Measurements from ENCODE around the gene CHCHD6. TPM values are rescaled to one million over a fixed set of nuclear protein-coding genes. Genes with fewer than 3 reads are reported as not detected.
"Not testable (repeated sequence)": the region's sequence is repeated elsewhere in the genome, so short reads cannot be mapped to it uniquely, and the experiment has no call there.

Gene CHCHD6
- total RNA-seq, 2 experiments from 2014 or later: 16.6 to 21.2 TPM

DNA sequence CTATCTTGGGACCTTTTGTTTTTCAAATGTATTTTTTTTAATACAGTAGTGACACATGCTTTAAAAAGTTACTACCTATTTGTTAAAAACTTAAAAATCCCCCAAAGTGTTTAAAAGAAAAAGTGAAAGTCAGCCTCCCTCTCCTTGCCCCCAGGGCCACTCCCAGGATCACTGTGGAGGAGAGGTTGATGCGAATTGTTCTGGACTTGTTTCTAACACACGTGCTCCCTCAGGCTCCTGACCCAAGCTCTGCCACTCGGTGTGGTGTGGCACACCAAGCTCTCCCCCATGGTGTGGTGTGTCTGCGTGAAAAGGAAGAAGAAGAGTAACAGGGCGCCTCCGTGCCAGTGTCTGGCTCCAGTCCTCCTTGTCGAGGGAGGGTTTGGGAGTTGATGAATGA, 93.5 kb downstream of the CHCHD6 start:
- no peaks in the 10 kb centered on the region for H3K27me3 Mint-ChIP-seq
- H3K4me3 Mint-ChIP-seq: no peak overlapping the region
- DNase-seq (no peak), ATAC-seq (no peak)
- TF ChIP-seq, protein P1, sequence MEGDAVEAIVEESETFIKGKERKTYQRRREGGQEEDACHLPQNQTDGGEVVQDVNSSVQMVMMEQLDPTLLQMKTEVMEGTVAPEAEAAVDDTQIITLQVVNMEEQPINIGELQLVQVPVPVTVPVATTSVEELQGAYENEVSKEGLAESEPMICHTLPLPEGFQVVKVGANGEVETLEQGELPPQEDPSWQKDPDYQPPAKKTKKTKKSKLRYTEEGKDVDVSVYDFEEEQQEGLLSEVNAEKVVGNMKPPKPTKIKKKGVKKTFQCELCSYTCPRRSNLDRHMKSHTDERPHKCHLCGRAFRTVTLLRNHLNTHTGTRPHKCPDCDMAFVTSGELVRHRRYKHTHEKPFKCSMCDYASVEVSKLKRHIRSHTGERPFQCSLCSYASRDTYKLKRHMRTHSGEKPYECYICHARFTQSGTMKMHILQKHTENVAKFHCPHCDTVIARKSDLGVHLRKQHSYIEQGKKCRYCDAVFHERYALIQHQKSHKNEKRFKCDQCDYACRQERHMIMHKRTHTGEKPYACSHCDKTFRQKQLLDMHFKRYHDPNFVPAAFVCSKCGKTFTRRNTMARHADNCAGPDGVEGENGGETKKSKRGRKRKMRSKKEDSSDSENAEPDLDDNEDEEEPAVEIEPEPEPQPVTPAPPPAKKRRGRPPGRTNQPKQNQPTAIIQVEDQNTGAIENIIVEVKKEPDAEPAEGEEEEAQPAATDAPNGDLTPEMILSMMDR (IDR thresholded peaks at IDR 0.05): no peak
- intact Hi-C loops (cut with micrococcal nuclease): no loop called here
- H3K9me3 Mint-ChIP-seq: peaks cover 21% of the 10 kb centered on the region
- H3K4me1 Mint-ChIP-seq (ENCODE audit: low read depth): no peaks in the 10 kb centered on the region
- ChIA-PET CTCF (no interaction called here), POLR2A (no interaction called here)
- H3K36me3 Mint-ChIP-seq (ENCODE audit: low read depth): peaks cover 30% of the 10 kb centered on the region
- H3K27ac Mint-ChIP-seq: no peak overlapping the region

DNA sequence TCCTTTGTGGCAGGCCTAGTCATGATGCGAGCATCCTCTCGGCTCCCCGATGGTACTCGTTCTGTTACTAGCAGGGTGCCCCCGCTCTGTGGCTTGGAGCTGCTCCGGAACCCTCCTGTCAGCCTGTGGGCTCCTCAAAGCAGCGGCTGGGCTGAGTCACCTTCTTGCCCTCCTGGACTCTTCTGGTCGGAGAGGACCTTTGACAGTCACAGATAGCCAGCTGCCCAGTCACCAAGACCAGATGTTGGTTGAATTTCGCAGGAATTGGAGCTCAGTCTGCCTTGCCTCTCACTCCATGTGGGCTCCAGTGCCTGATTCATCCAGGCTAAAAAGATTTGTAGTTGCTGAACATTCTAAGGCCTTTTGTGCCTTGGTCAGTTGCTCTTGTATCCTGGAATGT, 94.5 kb downstream of the CHCHD6 start:
- Mint-ChIP-seq H3K36me3 (ENCODE audit: low read depth) (peaks cover 25% of the 10 kb centered on the region), H3K27ac (no peak overlapping the region), H3K4me3 (no peak overlapping the region), H3K4me1 (ENCODE audit: low read depth) (no peaks in the 10 kb centered on the region), H3K27me3 (no peaks in the 10 kb centered on the region), H3K9me3 (peaks cover 14% of the 10 kb centered on the region)
- intact Hi-C loops (cut with micrococcal nuclease): no loop called here
- ChIA-PET CTCF (no interaction called here), POLR2A (no interaction called here)
- no peak for ATAC-seq
- TF ChIP-seq, protein P1 (IDR thresholded peaks at IDR 0.05): no peak
- no peak for DNase-seq

DNA sequence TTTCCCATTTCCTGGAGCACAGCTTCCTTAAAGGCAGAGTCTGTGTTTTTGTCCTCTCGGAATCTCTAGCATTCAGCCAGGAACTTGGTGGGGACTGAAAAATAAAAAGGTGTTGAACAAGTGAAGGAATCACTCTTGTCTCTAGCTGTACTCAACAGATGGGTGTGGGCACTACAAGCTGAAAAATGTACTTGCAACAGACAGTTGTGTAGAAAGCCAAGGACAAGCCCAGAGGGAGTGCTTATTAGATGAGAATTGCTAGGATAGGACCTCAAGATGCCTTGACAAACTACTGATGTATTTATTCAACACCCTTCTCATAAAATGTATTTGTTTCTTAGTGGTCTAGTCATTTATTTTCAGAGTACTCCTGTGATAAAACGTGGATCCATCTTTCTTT, 95.1 kb downstream of the CHCHD6 start:
- no peaks in the 10 kb centered on the region for H3K4me1 Mint-ChIP-seq (ENCODE audit: low read depth)
- DNase-seq (no peak), ATAC-seq (no peak)
- TF ChIP-seq, protein P1 (IDR thresholded peaks at IDR 0.05): no peak
- CTCF ChIA-PET: no interaction called here
- intact Hi-C loops (cut with micrococcal nuclease): no loop called here
- POLR2A ChIA-PET: no interaction called here
- H3K27ac Mint-ChIP-seq: no peak overlapping the region
- peaks cover 11% of the 10 kb centered on the region for H3K9me3 Mint-ChIP-seq
- H3K4me3 Mint-ChIP-seq: no peak overlapping the region
- peaks cover 21% of the 10 kb centered on the region for H3K36me3 Mint-ChIP-seq (ENCODE audit: low read depth)
- H3K27me3 Mint-ChIP-seq: no peaks in the 10 kb centered on the region

DNA sequence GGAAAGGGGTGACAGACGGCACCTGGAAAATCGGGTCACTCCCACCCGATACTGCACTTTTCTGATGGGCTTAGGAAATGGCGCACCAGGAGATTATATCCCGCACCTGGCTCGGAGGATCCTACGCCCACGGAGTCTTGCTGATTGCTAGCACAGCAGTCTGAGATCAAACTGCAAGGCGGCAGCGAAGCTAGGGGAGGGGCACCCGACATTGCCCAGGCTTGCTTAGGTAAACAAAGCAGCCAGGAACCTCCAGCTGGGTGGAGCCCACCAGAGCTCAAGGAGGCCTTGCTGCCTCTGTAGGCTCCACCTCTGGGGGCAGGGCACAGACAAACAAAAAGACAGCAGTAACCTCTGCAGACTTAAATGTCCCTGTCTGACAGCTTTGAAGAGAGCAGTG, 97.3 kb downstream of the CHCHD6 start:
- POLR2A ChIA-PET; H3K4me1 Mint-ChIP-seq (ENCODE audit: low read depth); CTCF ChIA-PET; DNase-seq; H3K27ac Mint-ChIP-seq; H3K4me3 Mint-ChIP-seq; ATAC-seq; H3K27me3 Mint-ChIP-seq; intact Hi-C loops (cut with micrococcal nuclease): not testable (repeated sequence)
- peaks cover 21% of the 10 kb centered on the region for H3K36me3 Mint-ChIP-seq (ENCODE audit: low read depth)
- peaks cover 11% of the 10 kb centered on the region for H3K9me3 Mint-ChIP-seq

DNA sequence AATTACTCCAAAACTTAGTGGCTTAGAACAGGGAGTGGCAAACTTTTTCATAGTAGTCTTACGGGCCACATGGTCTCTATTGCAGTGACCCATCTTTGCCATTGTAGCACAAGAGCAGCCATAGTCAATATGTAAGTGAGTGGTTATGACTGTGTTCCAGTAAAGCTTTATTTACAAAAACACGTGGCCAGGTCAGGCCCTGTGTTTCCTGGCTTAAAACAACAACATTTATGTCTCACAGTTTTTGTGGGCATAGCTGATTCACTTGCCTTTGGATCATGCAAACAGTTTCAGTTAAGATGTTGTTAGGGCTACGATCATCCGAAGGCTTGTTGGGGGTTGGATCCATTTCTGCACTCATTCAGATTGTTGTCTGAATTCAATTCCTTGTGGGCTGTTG, 103.8 kb downstream of the CHCHD6 start:
- Mint-ChIP-seq H3K9me3 (peaks cover 2% of the 10 kb centered on the region), H3K36me3 (ENCODE audit: low read depth) (no peaks in the 10 kb centered on the region), H3K27me3 (no peaks in the 10 kb centered on the region), H3K27ac (no peak overlapping the region), H3K4me1 (ENCODE audit: low read depth) (no peaks in the 10 kb centered on the region), H3K4me3 (no peak overlapping the region)
- POLR2A ChIA-PET: no interaction called here
- no peak for DNase-seq
- intact Hi-C loops (cut with micrococcal nuclease): no loop called here
- CTCF ChIA-PET: no interaction called here
- TF ChIP-seq, protein P1 (IDR thresholded peaks at IDR 0.05): no peak
- no peak for ATAC-seq

DNA sequence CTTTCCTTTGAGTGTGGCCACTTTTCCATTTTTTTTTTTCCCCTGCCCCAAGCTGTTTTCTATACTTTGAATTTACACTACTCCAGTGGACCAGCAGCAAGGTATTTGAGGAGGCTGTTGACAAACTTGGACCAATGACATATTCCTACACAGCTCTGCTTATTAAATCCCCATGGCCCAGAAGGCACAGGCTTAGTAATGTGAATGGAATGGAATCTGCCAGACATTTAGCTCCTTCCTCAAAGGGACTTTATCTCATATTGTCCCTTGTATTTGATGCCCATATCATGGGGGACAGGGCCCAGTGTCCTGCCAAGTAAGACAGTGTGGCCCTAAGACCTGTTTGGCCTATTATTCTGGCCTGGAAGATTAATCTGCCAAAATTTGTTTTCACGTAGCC, 107.5 kb downstream of the CHCHD6 start:
- CTCF ChIA-PET: no interaction called here

More for the DNA sequence above, 107.5 kb downstream of the CHCHD6 start:
- no peaks in the 10 kb centered on the region for H3K27me3 Mint-ChIP-seq
- H3K4me3 Mint-ChIP-seq: no peak overlapping the region
- TF ChIP-seq, protein P1 (IDR thresholded peaks at IDR 0.05): no peak
- H3K36me3 Mint-ChIP-seq (ENCODE audit: low read depth): no peaks in the 10 kb centered on the region
- no peaks in the 10 kb centered on the region for H3K9me3 Mint-ChIP-seq
- no peak overlapping the region for H3K27ac Mint-ChIP-seq
- intact Hi-C loops (cut with micrococcal nuclease): no loop called here
- ATAC-seq (no peak), DNase-seq (no peak)
- H3K4me1 Mint-ChIP-seq (ENCODE audit: low read depth): no peaks in the 10 kb centered on the region
- POLR2A ChIA-PET: no interaction called here

All from activated CD8-positive, alpha-beta T cell treated with anti-CD3 and anti-CD28 coated beads for 36 hours (primary cell).